Coronary artery (tissue), 2 donors: ENCODE results near the gene TAF1C.
A peak's percentile ranks its signal among the peaks of the same experiment; 100 is the strongest.

Experiments
- DNase-seq: peaks from one replicate; pipeline ENCODE4 v3.0.0-alpha.2; 2017; ENCODE audit warnings: low spot score
- H3K27ac ChIP-seq, 2 donors: fragments of 200-600 bp; sonication (generic); one replicate each; pipeline ENCODE4 v1.5.1; 2016 to 2019
- H3K4me3 ChIP-seq: fragments of 200-600 bp; sonication (generic); 2 replicates; pipeline ENCODE4 v1.5.1; 2016; ENCODE audit warnings: mild to moderate bottlenecking, moderate library complexity
- TF ChIP-seq, protein P1 (sequence below): fragments of 200-600 bp; sonication (generic); IDR thresholded peaks from one replicate; pipeline ENCODE4 v1.5.1; 2019; ENCODE audit warnings: antibody characterized with exemption

The TAF1C gene

GRCh38 chr16:84183911-84184591, 2.8 kb downstream of the TAF1C start:
- TF ChIP-seq, protein P1, sequence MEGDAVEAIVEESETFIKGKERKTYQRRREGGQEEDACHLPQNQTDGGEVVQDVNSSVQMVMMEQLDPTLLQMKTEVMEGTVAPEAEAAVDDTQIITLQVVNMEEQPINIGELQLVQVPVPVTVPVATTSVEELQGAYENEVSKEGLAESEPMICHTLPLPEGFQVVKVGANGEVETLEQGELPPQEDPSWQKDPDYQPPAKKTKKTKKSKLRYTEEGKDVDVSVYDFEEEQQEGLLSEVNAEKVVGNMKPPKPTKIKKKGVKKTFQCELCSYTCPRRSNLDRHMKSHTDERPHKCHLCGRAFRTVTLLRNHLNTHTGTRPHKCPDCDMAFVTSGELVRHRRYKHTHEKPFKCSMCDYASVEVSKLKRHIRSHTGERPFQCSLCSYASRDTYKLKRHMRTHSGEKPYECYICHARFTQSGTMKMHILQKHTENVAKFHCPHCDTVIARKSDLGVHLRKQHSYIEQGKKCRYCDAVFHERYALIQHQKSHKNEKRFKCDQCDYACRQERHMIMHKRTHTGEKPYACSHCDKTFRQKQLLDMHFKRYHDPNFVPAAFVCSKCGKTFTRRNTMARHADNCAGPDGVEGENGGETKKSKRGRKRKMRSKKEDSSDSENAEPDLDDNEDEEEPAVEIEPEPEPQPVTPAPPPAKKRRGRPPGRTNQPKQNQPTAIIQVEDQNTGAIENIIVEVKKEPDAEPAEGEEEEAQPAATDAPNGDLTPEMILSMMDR, result no peak
- no peak overlapping the region for H3K4me3 ChIP-seq
- peak; percentile 66 for DNase-seq
- H3K27ac ChIP-seq, result peak overlapping the region in 1 of 2 donors; percentile 26

DNA sequence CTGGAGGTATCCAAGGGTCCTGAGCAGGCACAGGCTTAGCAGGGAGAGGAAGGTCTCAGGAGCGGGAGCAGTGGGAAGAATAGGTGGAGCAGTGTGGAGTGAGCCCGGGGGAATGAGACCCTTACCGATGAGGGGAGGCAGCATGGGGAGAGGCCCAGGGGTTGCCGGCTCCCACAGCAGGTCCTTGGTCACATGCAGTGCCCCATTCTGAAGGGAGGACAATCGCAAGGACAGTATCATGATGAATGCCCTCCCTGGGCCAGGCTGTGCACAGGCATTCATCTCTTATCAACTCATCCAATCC, 3.3 kb downstream of the TAF1C start:
- DNase-seq, result no peak
- TF ChIP-seq, protein P1, result no peak
- H3K27ac ChIP-seq, result no peak overlapping the region
- no peak overlapping the region for H3K4me3 ChIP-seq

DNA sequence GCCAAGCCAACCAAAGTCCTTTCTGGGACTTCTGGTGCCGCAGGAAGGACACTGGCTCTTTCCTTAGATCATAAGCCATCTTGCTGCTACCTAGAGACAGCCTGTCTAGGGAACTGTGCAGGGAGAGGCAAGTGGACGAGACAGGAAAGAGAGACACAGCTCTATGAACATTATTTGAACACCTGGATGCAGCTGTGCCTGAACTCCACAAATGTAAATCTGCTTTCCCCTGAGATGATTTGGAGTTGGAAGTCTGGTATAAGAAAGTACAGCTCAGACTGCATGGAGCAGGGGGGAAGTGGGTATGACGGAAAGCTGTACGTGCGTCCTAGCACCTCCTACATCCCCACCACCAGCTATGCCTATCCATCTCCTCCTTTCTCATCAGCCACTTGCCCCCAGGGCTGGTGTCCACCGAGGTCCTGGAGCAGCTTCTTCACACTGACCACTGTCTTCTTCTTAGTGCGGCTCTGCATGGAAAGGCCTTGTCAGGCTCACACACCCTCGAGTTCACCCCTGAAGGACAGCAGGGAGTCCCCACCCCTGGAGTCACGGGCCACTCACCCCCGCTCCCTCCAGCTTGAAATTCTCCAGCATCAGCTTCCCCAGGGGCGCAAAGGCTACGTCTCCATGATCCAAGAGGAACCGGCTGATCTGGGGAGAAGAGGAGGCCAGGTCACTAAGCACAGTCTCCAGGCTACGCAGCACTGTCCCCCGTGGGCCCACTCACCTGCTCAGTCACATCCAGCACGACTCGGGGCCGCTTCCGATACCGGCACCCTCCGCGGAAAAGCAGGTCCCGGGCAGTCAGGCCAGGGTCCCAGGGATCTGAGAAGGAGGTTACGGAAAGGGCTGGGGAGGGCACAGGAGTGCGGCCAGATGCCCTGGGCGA, 3.9 kb downstream of the TAF1C start:
- DNase-seq, result peak; percentile 57
- Histone ChIP-seq H3K4me3 (no peak overlapping the region), H3K27ac (no peak overlapping the region)
- TF ChIP-seq, protein P1, result no peak

DNA sequence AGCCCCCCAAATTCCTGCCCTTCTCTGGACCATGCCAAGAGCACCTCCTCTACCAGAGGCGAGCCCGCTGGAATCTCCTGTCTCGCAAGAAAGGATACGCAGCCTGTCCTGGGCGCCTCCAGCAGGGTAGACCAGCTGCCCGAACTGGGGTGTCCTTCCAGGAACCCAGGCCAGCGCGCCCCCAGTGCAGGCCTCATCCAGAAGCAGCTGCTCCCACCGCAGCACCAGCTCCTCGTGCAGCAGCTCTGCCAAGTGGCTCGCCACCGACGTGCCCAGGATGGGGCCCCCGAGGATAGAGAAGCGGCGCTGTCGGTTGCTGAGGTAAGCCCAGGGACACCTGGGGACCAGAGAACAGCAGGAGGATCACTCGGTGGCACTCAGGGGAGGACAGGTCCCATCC, 4.8 kb downstream of the TAF1C start:
- DNase-seq, result peak; percentile 68
- no peak overlapping the region for H3K4me3 ChIP-seq
- no peak overlapping the region for H3K27ac ChIP-seq
- TF ChIP-seq, protein P1, result no peak

GRCh38 chr16:84181144-84181915, 5.5 kb downstream of the TAF1C start:
- Histone ChIP-seq H3K27ac (no peak overlapping the region), H3K4me3 (no peak overlapping the region)
- peak; percentile 68 for DNase-seq
- TF ChIP-seq, protein P1, result no peak

GRCh38 chr16:84180519-84181140, 6.2 kb downstream of the TAF1C start:
- DNase-seq, result peak; percentile 66
- Histone ChIP-seq H3K4me3 (no peak overlapping the region), H3K27ac (no peak overlapping the region)
- TF ChIP-seq, protein P1, result no peak
